ENCODE results near the gene ARMH4. TPM values are rescaled to one million over a fixed set of nuclear protein-coding genes. Genes with fewer than 3 reads are reported as not detected.

Gene ARMH4
- total and polyA plus RNA-seq, 4 donors: 0.38 to 3.2 (median 0.54) TPM

DNA sequence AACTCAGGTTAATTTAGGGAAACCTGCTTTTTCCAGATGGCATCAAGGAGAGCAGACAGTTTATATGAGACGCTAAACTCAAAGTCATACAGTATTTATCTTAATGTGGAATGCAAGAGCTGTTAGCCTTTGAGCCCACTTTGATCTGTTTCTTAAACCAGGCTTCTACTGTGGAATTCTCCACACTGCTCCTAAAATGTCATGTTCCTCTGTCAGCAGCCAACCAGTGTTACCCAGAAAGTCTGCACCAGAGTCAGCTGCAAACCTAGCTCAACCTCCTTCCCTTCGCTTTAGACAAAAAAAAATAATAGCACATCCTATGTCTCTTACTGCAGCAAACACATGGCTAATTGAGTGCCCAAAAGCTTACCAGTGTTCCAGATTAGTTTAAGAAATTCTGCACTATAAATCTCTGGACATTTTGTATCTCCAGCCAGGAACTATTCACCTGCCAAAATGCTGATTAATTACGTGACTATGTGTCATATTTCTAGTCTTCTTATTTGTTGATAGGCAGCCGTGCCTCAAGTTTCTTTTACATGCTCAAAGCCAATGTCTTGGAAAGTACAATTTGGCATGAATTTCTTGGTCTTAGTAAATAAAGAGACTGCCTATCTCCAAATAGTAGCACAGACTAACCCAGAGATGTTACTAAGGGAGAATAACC, 21.8 kb downstream of the ARMH4 start:
- Histone ChIP-seq H3K4me1 (ENCODE audit: control insufficient read depth in 4 of 4, insufficient read depth in 4 of 4, low read length in 3 of 4) (peaks cover 0 to 11% (median 3%) of the 10 kb centered on the region in 4 donors), H3K36me3 (ENCODE audit: control insufficient read depth in 4 of 4, insufficient read depth in 3 of 4, low read depth in 1 of 4, low read length in 3 of 4) (no peaks in the 10 kb centered on the region), H3K9me3 (ENCODE audit: control insufficient read depth in 4 of 4, low read length in 3 of 4) (no peaks in the 10 kb centered on the region), H3K27ac (ENCODE audit: low read depth in 1 of 2, low read length in 2 of 2) (no peak overlapping the region), H3K4me3 (ENCODE audit: low read depth in 1 of 3, low read length in 3 of 3) (no peak overlapping the region), H3K9ac (ENCODE audit: low read depth in 1 of 2, low read length in 2 of 2) (no peak overlapping the region), H3K27me3 (ENCODE audit: control insufficient read depth in 4 of 4, insufficient read depth in 4 of 4, low read length in 3 of 4) (no peaks in the 10 kb centered on the region)
- 94% methylated on average over 4 of the region's 4 CpGs for WGBS
- TF ChIP-seq NR2F2 (IDR thresholded peaks at IDR 0.05): no peak
- TF ChIP-seq, protein P1, sequence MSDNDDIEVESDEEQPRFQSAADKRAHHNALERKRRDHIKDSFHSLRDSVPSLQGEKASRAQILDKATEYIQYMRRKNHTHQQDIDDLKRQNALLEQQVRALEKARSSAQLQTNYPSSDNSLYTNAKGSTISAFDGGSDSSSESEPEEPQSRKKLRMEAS (IDR thresholded peaks at IDR 0.05): no peak
- no peak for TF ChIP-seq GABPA (IDR thresholded peaks at IDR 0.05 in 1 of 2, conservative IDR thresholded peaks at IDR 0.05 in 1 of 2)
- TF ChIP-seq, protein P2, sequence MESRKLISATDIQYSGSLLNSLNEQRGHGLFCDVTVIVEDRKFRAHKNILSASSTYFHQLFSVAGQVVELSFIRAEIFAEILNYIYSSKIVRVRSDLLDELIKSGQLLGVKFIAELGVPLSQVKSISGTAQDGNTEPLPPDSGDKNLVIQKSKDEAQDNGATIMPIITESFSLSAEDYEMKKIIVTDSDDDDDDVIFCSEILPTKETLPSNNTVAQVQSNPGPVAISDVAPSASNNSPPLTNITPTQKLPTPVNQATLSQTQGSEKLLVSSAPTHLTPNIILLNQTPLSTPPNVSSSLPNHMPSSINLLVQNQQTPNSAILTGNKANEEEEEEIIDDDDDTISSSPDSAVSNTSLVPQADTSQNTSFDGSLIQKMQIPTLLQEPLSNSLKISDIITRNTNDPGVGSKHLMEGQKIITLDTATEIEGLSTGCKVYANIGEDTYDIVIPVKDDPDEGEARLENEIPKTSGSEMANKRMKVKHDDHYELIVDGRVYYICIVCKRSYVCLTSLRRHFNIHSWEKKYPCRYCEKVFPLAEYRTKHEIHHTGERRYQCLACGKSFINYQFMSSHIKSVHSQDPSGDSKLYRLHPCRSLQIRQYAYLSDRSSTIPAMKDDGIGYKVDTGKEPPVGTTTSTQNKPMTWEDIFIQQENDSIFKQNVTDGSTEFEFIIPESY (IDR thresholded peaks at IDR 0.05): no peak
- no peak for DNase-seq (ENCODE audit: low spot score)

DNA sequence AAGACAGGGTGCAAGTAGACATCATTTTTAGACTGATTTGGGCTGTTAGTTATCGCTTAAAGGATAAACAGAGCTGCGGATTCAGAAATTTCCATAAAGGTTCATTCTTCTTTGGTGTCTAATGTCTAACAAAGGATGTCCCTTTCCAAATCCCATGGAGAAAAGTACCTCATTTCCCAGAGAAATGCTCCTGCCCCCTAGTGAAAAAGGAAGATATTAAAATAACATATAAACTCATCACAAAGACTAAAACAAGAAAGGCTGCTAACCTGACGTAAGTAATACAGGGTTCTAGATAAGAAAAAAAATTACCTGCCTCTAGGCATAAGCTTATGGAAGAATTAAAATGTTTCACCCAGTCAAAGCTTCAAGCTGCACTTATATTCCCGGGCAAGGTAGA, 22.8 kb downstream of the ARMH4 start:
- no peak overlapping the region for H3K27ac ChIP-seq (ENCODE audit: low read depth in 1 of 2, low read length in 2 of 2)
- TF ChIP-seq YY1 (IDR thresholded peaks at IDR 0.05) (no peak), HNF4G (IDR thresholded peaks at IDR 0.05) (no peak), JUND (IDR thresholded peaks at IDR 0.05) (no peak), RAD21 (IDR thresholded peaks at IDR 0.05) (no peak), SP1 (IDR thresholded peaks at IDR 0.05) (no peak), FOXA2 (IDR thresholded peaks at IDR 0.05) (no peak), EGR1 (IDR thresholded peaks at IDR 0.05; ENCODE audit: low read depth in 2 of 2) (no peak), HNF4A (conservative IDR thresholded peaks at IDR 0.05) (no peak), RXRA (IDR thresholded peaks at IDR 0.05) (no peak), GABPA (IDR thresholded peaks at IDR 0.05 in 1 of 2, conservative IDR thresholded peaks at IDR 0.05 in 1 of 2) (no peak), FOXA1 (IDR thresholded peaks at IDR 0.05) (no peak), NR2F2 (IDR thresholded peaks at IDR 0.05) (no peak), TAF1 (conservative IDR thresholded peaks at IDR 0.05) (no peak)
- TF ChIP-seq, protein P1 (IDR thresholded peaks at IDR 0.05): no peak
- TF ChIP-seq, protein P3, sequence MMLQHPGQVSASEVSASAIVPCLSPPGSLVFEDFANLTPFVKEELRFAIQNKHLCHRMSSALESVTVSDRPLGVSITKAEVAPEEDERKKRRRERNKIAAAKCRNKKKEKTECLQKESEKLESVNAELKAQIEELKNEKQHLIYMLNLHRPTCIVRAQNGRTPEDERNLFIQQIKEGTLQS (IDR thresholded peaks at IDR 0.05): no peak
- TF ChIP-seq, protein P4, sequence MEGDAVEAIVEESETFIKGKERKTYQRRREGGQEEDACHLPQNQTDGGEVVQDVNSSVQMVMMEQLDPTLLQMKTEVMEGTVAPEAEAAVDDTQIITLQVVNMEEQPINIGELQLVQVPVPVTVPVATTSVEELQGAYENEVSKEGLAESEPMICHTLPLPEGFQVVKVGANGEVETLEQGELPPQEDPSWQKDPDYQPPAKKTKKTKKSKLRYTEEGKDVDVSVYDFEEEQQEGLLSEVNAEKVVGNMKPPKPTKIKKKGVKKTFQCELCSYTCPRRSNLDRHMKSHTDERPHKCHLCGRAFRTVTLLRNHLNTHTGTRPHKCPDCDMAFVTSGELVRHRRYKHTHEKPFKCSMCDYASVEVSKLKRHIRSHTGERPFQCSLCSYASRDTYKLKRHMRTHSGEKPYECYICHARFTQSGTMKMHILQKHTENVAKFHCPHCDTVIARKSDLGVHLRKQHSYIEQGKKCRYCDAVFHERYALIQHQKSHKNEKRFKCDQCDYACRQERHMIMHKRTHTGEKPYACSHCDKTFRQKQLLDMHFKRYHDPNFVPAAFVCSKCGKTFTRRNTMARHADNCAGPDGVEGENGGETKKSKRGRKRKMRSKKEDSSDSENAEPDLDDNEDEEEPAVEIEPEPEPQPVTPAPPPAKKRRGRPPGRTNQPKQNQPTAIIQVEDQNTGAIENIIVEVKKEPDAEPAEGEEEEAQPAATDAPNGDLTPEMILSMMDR (IDR thresholded peaks at IDR 0.05; ENCODE audit: low read depth, low read length, missing input control): no peak
- WGBS: 95% methylated on average over 4 of the region's 4 CpGs
- no peak overlapping the region for H3K4me3 ChIP-seq (ENCODE audit: low read depth in 1 of 3, low read length in 3 of 3)
- no peak for DNase-seq (ENCODE audit: low spot score)
- no peaks in the 10 kb centered on the region for H3K36me3 ChIP-seq (ENCODE audit: control insufficient read depth in 4 of 4, insufficient read depth in 3 of 4, low read depth in 1 of 4, low read length in 3 of 4)
- no peaks in the 10 kb centered on the region for H3K27me3 ChIP-seq (ENCODE audit: control insufficient read depth in 4 of 4, insufficient read depth in 4 of 4, low read length in 3 of 4)
- no peaks in the 10 kb centered on the region for H3K9me3 ChIP-seq (ENCODE audit: control insufficient read depth in 4 of 4, low read length in 3 of 4)
- H3K4me1 ChIP-seq (ENCODE audit: control insufficient read depth in 4 of 4, insufficient read depth in 4 of 4, low read length in 3 of 4): peaks cover 0 to 11% (median 3%) of the 10 kb centered on the region in 4 donors
- H3K9ac ChIP-seq (ENCODE audit: low read depth in 1 of 2, low read length in 2 of 2): no peak overlapping the region

Data from liver (tissue), 9 donors.